ENCODE measurements around the gene TMCO4.

GRCh38 chr1:19647643-19648042 lies 152.1 kb downstream of the TMCO4 start:
- TF ChIP-seq POLR2A (IDR thresholded peaks at IDR 0.05; ENCODE audit: low read length) (no peak), GATA1 (IDR thresholded peaks at IDR 0.05; ENCODE audit: low read depth, low read length) (no peak)

Measured in erythroblast (primary cell).